Activated B cell treated with CpG ODN at 0.5 μM for 24 hours (primary cell): ENCODE measurements around the gene SH3RF1. TPM values are rescaled to one million over a fixed set of nuclear protein-coding genes. Genes with fewer than 3 reads are reported as not detected.

ENCODE experiments used
- ATAC-seq: fragments of 200-7000 bp; cut with Tn5 transposase; one replicate; pipeline ENCODE4 v1.10.0; 2021; ENCODE audit warnings: low read depth, mild to moderate bottlenecking, moderate library complexity
- CTCF ChIA-PET: fragments of 350-600 bp; sonication (Branson Sonifier 250); formaldehyde crosslinking; loops from one replicate; lab custom pipeline; 2021; ENCODE audit warnings: antibody characterized with exemption; lab: Charles Lee
- POLR2A ChIA-PET: fragments of 350-600 bp; sonication (Branson Sonifier 250); formaldehyde crosslinking; loops from one replicate; lab custom pipeline; 2021; ENCODE audit warnings: antibody characterized with exemption; lab: Charles Lee
- DNase-seq: peaks from one replicate; pipeline ENCODE4 v3.0.0; 2022
- H3K27ac Mint-ChIP-seq: one replicate; pipeline ENCODE4 v1.8.0; 2020; ENCODE audit warnings: mixed read lengths
- H3K27me3 Mint-ChIP-seq: one replicate; pipeline ENCODE4 v1.8.0; 2021; ENCODE audit warnings: mixed read lengths
- H3K36me3 Mint-ChIP-seq: one replicate; pipeline ENCODE4 v1.8.0; 2021; ENCODE audit warnings: low read depth, mixed read lengths
- H3K4me1 Mint-ChIP-seq: one replicate; pipeline ENCODE4 v1.8.0; 2021; ENCODE audit warnings: mixed read lengths
- H3K4me3 Mint-ChIP-seq: one replicate; pipeline ENCODE4 v1.8.0; 2020; ENCODE audit warnings: mild to moderate bottlenecking, mixed read lengths
- H3K9me3 Mint-ChIP-seq: one replicate; pipeline ENCODE4 v1.8.0; 2020; ENCODE audit warnings: mixed read lengths
- intact Hi-C: fragments of 100-400 bp; cut with micrococcal nuclease; formaldehyde crosslinking; loops from one replicate; pipeline ENCODE4 v1.15.1; 2024
- total RNA-seq: library from RNA; stranded (reverse); gene quantifications from 2 replicates; pipeline ENCODE4 v1.2.3, GENCODE V29; 2022
- TF ChIP-seq, protein P1 (sequence below): fragments of 200-600 bp; IDR thresholded peaks from one replicate; pipeline ENCODE4 v1.8.0; 2022; ENCODE audit warnings: antibody characterized with exemption, mild to moderate bottlenecking

Gene SH3RF1
- total RNA-seq, 1 donor from 2014 or later, result 7.1 TPM

DNA sequence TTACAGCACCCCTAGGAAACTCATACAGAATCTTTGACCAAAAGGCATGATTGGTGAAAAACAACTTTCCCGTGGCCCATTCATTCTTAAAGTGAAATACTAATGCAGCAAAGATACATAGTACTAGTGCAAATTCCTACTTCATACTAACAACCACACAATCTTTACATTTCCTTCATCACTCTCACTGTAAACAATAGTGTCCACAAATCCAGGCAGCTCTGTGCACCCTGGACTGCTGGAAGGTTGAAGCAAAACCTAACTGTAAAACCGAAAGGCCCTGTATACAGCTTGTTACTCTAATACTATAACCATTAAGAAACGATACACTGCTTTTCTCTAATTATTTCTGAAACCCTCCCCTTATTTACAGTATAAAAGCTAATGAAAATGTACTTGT is 82.6 kb downstream of the SH3RF1 start:
- H3K27ac Mint-ChIP-seq, result no peak overlapping the region
- TF ChIP-seq, protein P1, sequence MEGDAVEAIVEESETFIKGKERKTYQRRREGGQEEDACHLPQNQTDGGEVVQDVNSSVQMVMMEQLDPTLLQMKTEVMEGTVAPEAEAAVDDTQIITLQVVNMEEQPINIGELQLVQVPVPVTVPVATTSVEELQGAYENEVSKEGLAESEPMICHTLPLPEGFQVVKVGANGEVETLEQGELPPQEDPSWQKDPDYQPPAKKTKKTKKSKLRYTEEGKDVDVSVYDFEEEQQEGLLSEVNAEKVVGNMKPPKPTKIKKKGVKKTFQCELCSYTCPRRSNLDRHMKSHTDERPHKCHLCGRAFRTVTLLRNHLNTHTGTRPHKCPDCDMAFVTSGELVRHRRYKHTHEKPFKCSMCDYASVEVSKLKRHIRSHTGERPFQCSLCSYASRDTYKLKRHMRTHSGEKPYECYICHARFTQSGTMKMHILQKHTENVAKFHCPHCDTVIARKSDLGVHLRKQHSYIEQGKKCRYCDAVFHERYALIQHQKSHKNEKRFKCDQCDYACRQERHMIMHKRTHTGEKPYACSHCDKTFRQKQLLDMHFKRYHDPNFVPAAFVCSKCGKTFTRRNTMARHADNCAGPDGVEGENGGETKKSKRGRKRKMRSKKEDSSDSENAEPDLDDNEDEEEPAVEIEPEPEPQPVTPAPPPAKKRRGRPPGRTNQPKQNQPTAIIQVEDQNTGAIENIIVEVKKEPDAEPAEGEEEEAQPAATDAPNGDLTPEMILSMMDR, result no peak
- no peak for DNase-seq
- H3K4me3 Mint-ChIP-seq, result no peak overlapping the region
- CTCF ChIA-PET, result no interaction called here
- peaks cover 6% of the 10 kb centered on the region for H3K9me3 Mint-ChIP-seq
- POLR2A ChIA-PET, result no interaction called here
- no peaks in the 10 kb centered on the region for H3K36me3 Mint-ChIP-seq
- H3K4me1 Mint-ChIP-seq, result peaks cover 21% of the 10 kb centered on the region
- ATAC-seq, result no peak
- no peaks in the 10 kb centered on the region for H3K27me3 Mint-ChIP-seq
- intact Hi-C loops, result no loop called here

DNA sequence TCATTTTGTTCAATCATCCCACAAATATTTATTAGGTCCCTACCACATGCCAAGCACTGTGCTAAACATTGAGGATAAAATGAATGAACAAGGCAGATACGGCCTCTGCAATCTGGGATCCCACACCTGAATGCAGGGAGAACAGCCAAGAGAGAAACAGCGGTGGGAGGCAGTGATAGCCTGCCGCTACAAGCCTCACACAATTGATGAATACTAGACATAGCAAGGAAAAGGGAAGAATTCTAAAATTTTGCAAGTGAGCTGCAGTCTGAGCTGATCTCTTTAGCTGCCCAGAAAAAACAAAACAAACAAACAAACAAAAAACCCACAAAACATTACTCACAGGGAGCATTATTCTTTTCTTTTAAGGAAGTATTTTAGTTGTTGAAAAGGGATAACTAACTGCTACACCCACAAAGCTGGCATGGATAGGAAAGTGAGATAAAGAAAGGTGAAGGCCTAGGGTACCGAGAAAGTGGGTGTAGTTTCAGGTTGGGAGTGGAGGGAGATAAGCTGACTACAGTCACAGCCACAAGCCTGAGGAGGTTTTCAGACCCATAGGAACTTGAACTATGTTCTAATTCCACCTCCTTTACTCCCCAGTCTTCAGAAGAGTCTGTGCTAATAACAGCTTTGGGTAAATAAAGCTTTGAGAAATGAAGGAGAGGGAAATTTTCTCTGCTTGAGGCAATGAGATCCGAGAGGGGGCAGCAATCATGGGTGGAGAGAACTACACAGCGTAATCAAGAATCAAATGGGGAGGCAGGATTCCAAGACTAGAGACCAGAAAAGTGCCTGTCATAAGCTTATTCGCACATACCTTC is 85.4 kb downstream of the SH3RF1 start:
- ATAC-seq, result no peak
- Mint-ChIP-seq H3K4me1 (peaks cover 18% of the 10 kb centered on the region), H3K9me3 (no peaks in the 10 kb centered on the region), H3K27ac (no peak overlapping the region), H3K27me3 (no peaks in the 10 kb centered on the region), H3K4me3 (no peak overlapping the region), H3K36me3 (no peaks in the 10 kb centered on the region)
- ChIA-PET CTCF (no interaction called here), POLR2A (no interaction called here)
- DNase-seq, result no peak
- TF ChIP-seq, protein P1, result no peak
- intact Hi-C loops, result no loop called here

DNA sequence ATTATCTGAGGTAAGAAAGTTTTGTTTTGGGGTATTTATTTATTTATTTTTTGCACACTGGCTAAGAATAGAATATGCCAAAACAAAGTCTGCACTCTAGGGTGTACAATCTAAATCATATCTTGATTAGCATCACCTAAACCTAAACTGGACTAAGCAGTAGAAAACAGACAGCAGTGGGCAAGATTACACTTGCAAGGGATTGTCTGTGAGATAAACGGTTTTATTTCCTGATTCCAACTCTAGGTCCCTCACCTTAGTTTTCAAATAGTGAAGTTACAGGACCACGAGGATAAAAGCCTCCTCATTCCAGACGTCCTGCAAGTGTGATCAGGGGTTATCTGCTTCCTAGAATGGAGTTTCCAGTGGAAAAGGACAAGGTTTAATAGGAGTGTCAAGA is 86.1 kb downstream of the SH3RF1 start:
- Mint-ChIP-seq H3K9me3 (no peaks in the 10 kb centered on the region), H3K4me1 (peaks cover 11% of the 10 kb centered on the region), H3K27me3 (no peaks in the 10 kb centered on the region), H3K36me3 (no peaks in the 10 kb centered on the region), H3K27ac (no peak overlapping the region), H3K4me3 (no peak overlapping the region)
- ATAC-seq (no peak), DNase-seq (no peak)
- TF ChIP-seq, protein P1, result no peak
- ChIA-PET CTCF (no interaction called here), POLR2A (no interaction called here)
- intact Hi-C loops, result no loop called here

GRCh38 chr4:169184236-169184635 is 86.5 kb downstream of the SH3RF1 start:
- TF ChIP-seq, protein P1, result no peak
- POLR2A ChIA-PET, result interaction anchor here (0.5 kb wide), 1 partner anchor 174 kb away, joined by 4 read pairs; the partner anchor contains the start of gene CBR4
- Mint-ChIP-seq H3K27ac (no peak overlapping the region), H3K9me3 (no peaks in the 10 kb centered on the region), H3K27me3 (no peaks in the 10 kb centered on the region), H3K4me3 (no peak overlapping the region), H3K4me1 (peaks cover 6% of the 10 kb centered on the region), H3K36me3 (no peaks in the 10 kb centered on the region)
- ATAC-seq (no peak), DNase-seq (no peak)
- CTCF ChIA-PET, result no interaction called here
- intact Hi-C loops, result no loop called here

DNA sequence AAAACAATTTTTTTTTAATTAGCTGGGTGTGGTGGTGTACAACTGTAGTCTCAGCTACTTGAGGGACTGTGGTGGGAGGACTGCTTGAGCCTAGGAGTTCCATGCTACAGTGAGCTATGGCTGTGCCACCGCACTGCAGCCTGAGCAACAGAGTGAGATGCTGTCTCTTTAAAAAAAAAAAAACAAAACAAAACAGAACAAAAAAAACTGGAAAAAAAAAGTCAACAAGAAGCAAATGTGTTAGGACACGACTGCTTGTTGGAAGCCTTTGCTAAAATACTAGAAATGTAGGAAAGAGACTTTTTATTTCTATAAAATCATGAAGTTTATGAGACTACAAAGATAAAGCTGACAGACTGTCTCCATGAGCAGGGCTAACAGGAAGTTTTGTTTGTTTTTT is 87.2 kb downstream of the SH3RF1 start:
- no peaks in the 10 kb centered on the region for H3K4me1 Mint-ChIP-seq
- no peak overlapping the region for H3K4me3 Mint-ChIP-seq
- CTCF ChIA-PET, result no interaction called here
- TF ChIP-seq, protein P1, result no peak
- no peak overlapping the region for H3K27ac Mint-ChIP-seq
- POLR2A ChIA-PET, result interaction anchor here (0.6 kb wide), 1 partner anchor 59 kb away, joined by 5 read pairs; no protein-coding TSS in a partner anchor
- H3K36me3 Mint-ChIP-seq, result no peaks in the 10 kb centered on the region
- no peak for DNase-seq
- no peak for ATAC-seq
- H3K9me3 Mint-ChIP-seq, result no peaks in the 10 kb centered on the region
- no peaks in the 10 kb centered on the region for H3K27me3 Mint-ChIP-seq
- intact Hi-C loops, result no loop called here
